ENCODE data around the gene LAPTM5.
A peak's percentile ranks its signal among the peaks of the same experiment; 100 is the strongest.
"Not testable (repeated sequence)": the region's sequence is repeated elsewhere in the genome, so short reads cannot be mapped to it uniquely, and the experiment has no call there.

The LAPTM5 gene

DNA sequence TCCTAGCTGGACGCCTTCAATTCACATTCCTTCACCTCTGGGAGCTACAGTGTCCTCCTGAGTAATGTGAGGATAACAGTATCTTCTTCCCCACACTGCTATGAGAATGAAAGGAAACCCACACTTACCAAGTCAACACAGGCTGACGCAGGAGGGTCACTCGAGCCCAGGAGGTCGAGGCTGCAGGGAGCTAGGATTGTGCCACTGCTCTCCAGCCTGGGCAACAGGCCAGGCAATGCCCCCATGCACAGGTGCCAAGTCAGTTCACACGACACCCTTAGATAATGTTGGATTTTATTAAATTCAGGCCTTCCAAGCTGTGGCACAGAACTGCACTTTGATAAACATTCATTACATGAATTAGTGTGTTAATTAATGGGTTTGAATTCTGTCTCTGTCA lies 66.1 kb downstream of the LAPTM5 start:
- no peak for DNase-seq

DNA sequence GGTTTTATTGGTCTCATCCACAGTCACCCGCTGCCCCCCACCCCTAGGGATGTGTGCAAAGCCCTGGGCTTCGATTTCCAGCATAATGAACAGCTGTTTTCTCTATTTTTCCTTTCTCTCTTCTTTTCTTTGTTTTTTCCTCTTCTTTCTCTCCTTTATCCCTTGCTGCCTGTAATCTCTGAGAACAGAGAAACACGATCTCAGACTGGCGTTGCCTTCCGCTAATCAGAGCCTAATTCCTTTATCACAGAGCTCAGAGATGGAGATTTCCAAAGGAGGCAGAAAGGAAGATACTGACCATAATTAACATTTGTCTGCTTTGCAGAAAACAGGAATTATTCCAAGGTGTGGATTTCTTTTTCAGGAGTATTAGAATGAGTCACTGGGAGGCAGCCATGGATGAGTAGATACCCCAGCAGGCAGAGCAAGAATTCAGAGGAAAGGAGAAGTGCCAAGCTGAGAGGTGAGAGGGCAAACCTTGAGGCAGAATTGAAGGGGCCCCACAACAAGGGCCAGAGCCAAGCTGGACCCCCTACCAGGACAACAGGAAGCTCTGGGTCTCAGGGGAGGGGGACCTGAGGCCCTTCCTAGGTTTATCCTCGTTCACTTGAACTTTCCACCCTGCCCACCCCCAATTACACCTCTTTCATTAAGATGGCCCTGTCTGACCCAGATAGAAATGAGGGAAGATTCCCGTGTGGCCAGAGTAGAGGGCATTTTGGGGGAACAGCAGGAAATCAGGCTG lies 67.5 kb downstream of the LAPTM5 start:
- no peak for DNase-seq

DNA sequence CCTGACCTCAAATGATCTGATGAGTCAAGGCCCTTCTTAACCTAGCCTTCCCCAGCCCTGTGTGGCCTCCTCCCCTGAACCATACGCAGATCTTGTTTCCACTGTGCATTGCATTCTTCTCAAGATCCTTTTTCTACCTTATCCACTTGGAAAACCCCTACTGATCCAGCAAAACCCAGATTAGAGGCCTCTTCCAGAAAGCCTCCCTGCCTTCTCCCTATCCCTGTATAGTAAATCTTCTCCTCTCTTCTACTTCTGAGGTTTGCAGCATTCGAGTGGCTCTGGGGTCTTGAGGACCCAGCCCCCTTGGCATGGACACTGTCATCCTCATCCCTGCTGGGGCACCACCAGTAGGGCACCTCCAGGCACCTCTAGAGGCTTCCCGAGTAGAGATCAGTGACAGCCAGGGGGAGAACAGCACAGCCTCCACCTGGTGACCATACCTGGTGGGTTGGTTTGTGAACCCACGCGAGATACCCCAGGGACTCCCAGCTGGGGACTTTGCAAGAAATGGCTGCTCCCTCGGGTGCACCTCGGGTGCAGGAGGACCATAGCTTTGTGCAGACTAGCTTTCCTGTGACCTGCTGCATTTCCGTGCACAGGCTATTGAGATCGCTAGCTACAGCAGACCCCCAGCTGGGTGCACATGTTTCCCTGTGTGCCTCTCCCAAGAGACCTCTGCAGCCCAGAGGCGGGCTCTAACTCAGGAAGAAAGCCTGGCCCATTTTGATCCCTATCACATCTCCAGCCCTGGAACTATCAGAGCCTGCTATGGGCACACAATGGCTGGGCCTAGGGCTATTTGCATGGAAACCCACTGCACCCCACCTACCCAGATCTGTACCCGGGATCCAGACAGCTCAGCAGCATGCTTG lies 68.4 kb downstream of the LAPTM5 start:
- DNase-seq, result no peak

DNA sequence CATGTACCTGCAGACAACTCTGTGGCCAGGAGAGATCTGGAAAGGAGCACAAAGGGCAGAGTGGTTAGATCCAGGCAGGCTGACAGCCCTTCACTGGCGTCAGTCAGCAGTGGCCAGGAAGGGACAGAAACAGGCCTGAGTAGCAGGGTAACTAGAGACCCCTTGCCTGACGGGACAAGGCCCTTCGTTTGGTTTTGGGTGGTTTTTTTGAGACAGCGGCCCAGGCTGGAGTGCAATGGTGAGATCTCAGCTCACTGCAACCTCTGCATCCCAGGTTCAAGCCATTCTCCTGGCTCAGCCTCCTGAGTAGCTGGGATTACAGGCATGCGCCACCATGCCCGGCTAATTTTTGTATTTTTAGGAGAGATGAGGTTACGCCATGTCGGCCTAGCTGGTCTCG lies 69.1 kb downstream of the LAPTM5 start:
- not testable (repeated sequence) for DNase-seq

DNA sequence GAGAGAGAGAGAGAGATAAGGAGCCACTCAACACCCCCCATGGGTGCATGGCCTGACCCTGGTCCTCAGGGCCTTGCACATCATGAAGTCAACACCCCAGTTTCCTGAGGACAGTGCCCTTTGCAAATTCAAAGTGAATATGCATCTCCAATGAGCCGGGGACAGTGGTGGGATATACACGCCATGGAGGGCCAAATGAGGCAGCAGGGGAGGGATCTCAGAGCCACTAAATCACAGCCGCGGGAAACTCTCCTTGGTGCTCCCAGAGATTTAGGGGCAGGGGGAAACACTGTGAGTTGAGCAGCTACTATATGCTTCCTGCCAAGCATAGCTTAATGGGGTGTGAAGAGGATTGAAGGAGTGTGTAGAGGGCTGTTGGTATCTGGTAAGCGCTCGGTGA lies 69.7 kb downstream of the LAPTM5 start:
- DNase-seq, result no peak

DNA sequence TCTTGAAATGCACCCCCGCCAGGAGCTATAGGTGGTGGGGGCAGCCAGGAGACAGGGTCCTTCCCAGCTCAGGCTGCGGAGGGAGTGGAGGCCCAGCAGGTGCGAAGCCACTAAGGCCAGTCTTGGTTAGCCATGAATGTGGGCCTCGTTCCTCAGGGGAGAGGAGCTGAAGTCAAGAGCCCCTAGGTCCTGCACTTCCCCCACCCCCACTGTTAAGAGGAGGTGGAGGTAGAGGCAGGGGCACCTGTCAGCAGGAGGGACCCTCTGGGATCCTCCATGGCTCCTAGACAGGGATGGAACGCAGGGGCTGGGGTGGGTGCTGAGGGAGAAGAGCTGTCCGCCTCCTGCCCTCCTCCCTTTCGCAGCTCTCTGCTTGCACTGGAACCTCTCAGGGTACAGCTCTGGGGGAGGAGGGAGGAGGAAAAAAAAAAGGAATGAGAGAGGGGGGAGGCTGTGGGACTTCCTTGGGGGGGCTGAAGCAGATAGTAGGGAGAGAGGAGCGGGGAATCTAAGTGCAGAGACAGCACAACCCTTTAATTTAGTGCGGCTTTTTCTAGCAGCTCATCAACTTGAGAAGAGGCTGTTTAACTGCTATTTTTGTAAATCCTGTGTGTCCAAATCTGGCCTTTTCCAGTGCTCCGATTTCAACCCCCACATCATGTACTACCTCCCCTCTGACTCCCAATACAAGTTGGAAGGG lies 71.2 kb downstream of the LAPTM5 start:
- no peak for DNase-seq

DNA sequence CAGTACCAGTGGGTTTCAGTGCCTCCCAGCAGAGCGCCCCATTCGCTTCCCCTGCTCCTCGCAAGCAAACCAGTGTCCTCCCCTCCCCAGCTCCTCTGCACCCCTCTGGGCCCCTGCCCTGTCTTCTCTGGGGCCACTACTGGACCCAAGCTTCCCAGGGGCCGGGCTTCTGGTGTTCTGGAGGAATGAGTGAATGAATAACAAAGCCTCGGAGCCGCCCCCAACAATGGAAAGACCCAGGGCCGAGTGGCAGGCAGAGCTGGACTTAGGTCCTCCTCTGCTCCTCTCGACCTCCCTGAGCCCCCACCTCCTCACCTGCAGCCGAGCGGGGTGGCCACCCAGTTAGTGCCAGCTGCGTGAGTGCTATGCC lies 71.8 kb downstream of the LAPTM5 start:
- DNase-seq, result no peak

DNA sequence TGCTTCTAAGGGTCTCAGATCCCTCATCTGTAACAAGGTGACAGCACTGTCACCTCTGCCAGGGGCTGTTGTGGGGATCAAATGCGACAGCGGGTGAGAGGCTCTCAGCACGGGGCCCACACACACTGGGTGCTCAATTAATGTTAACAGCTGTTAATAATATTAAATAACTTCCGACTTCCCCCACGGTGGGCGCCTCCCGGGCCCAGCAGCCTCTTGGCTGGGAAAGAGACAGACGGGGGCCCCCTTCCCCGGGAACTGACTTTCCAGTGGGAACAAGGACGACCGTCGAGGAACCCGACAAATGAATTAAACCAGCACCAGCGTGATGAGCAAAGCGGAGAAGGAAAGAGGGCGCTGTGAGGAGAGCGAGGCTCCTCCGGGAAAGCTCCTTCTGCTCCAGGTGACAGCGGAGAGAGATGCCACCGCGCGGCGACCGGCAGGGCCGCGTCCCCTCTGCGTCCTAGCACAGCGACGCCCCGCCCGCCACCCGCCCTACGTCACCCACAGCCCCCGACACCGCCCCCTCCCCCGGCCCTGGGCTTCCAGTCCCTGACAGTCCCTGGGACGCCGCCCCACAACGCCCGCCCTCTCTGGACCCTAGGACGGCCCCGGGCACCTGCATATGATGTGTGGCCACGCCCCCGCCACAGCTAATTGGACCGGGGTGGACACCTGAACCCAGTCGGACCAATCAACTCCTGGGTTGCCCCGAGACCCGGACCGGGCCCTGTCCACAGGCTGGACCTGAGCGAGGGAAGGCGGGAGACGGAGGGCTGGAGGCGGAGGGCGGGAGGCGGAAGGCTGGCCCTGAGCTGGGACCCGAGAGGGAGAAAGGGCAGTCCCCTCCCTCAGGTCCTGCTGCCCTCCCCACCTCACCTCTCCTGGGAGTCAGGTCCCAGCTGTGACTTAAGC lies 72.4 kb downstream of the LAPTM5 start:
- DNase-seq, result peak; percentile 52

DNA sequence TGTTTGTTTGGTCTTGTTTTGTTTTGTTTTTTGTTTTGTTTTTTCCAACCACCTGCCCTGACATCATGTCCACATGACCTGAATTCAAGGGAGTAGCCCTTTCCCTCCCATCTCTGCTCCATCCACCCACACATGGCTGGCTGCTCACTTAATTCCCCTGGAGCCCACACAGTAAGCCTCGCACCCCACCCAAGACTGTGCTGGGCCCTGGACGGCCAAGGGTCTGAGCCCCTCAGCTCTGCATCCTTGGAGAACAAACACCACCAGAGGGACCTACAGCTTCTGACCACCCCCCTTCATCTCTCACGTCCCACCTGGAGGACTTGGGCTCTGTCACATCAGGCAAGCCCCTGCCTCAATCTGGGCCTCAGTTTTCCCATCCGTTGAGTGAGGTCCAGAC lies 73.3 kb downstream of the LAPTM5 start:
- DNase-seq, result no peak

DNA sequence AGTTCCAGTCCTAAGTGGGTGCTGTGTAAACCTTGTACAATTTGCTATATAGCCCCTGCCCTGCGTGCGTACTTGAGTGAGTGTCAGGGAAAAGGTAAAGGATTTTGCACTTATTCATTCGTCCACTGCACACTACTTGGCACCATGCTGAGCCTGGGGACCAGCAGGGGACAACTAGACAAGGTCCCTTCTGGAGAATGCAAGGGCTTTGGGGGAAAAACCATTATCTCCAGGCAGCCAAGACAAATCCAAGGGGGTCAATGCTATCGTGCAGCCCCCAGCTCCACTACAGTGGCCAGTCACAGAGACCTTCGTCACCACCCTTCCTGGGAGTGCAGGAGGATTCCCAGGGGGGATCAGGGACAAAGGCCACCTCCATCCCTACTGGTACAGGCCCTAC lies 73.9 kb downstream of the LAPTM5 start:
- no peak for DNase-seq
